Activated T-helper 1 cell treated with anti-CD3 and anti-CD28 coated beads, Interleukin-12 subunit alpha, Interleukin-12 subunit beta, Interleukin-2, Interleukin-4 antibody, amounts not matched to agents 30 ng/mL and 10 ng/mL and 1 ng/mL, durations not matched to agents 14 hours and 24 hours and 36 hours (primary cell): Measurements from ENCODE around the gene OR56A5. TPM values are rescaled to one million over a fixed set of nuclear protein-coding genes. Genes with fewer than 3 reads are reported as not detected.

Experiments
- DNase-seq: peaks from one replicate; pipeline ENCODE4 v3.0.0; 2021; ENCODE audit warnings: low spot score
- H3K27ac Mint-ChIP-seq: one replicate; pipeline ENCODE4 v1.8.0; 2021; ENCODE audit warnings: mild to moderate bottlenecking, mixed read lengths
- H3K27me3 Mint-ChIP-seq: one replicate; pipeline ENCODE4 v1.8.0; 2022; ENCODE audit warnings: mild to moderate bottlenecking, moderate library complexity, mixed read lengths; ENCODE audit not compliant: insufficient read depth
- H3K36me3 Mint-ChIP-seq: one replicate; pipeline ENCODE4 v1.8.0; 2021; ENCODE audit warnings: low read depth, mixed read lengths
- H3K4me1 Mint-ChIP-seq: one replicate; pipeline ENCODE4 v1.8.0; 2021; ENCODE audit warnings: low read depth, mixed read lengths
- H3K4me3 Mint-ChIP-seq: one replicate; pipeline ENCODE4 v1.8.0; 2021; ENCODE audit warnings: mild to moderate bottlenecking, moderate library complexity, mixed read lengths
- H3K9me3 Mint-ChIP-seq: one replicate; pipeline ENCODE4 v1.8.0; 2021; ENCODE audit warnings: mixed read lengths
- intact Hi-C: fragments of 100-400 bp; cut with micrococcal nuclease; formaldehyde crosslinking; loops from one replicate; pipeline ENCODE4 v1.15.1; 2024
- total RNA-seq: library from RNA; stranded (reverse); gene quantifications from 2 replicates; pipeline ENCODE4 v1.2.3, GENCODE V29; 2022

Gene OR56A5
- total RNA-seq, 1 donor from 2014 or later: not detected

GRCh38 chr11:5928811-5929210 is 39.5 kb downstream of the OR56A5 start:
- Mint-ChIP-seq H3K4me3 (no peak overlapping the region), H3K27ac (no peak overlapping the region), H3K27me3 (no peaks in the 10 kb centered on the region), H3K36me3 (no peaks in the 10 kb centered on the region), H3K4me1 (no peaks in the 10 kb centered on the region), H3K9me3 (peaks cover 12% of the 10 kb centered on the region)
- DNase-seq: no peak
- intact Hi-C loops: no loop called here

DNA sequence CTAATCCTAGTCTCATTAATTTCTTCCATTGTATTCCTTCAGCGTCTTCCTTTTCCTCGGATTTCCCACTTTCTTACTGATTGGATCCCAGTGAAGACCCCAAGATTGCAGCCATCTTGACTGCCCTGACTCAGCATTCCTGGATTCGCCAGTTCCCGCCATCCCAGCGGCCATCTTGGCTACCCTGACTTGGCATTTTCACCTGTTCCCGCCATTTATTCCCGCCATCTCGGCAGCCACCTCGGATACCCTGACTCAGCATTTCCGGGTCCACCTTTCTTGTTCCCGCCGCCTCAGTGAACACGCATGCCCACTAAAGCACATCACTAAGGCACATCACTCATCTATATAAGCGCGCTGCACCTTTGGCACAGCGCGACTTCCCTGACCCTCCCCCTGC is 40.0 kb downstream of the OR56A5 start:
- Mint-ChIP-seq H3K4me3 (no peak overlapping the region), H3K27me3 (no peaks in the 10 kb centered on the region), H3K36me3 (no peaks in the 10 kb centered on the region), H3K4me1 (no peaks in the 10 kb centered on the region), H3K27ac (no peak overlapping the region), H3K9me3 (peaks cover 12% of the 10 kb centered on the region)
- intact Hi-C loops: no loop called here
- no peak for DNase-seq

GRCh38 chr11:5923794-5924193 is 44.5 kb downstream of the OR56A5 start:
- intact Hi-C loops: no loop called here
- H3K9me3 Mint-ChIP-seq: peaks cover 7% of the 10 kb centered on the region
- DNase-seq: no peak
- H3K36me3 Mint-ChIP-seq: no peaks in the 10 kb centered on the region
- no peaks in the 10 kb centered on the region for H3K27me3 Mint-ChIP-seq
- H3K4me1 Mint-ChIP-seq: no peaks in the 10 kb centered on the region
- H3K27ac Mint-ChIP-seq: no peak overlapping the region
- no peak overlapping the region for H3K4me3 Mint-ChIP-seq

DNA sequence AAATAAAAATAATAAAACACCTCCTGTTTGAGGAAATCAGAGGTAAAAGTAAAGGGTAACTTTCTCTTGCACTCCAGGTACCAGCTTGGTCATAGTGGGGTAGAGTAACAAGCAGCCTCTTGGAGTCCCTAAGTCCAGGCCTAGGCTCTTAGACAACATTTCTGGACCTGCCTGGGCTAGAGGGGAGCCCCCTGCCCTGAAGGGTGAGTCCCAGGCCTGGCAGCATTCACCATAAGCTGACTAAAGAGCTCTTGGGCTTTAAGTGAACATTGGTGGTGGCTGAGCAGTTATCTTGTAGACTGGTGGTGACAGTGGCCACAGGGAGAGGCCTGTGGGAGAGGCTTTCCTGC is 44.9 kb downstream of the OR56A5 start:
- DNase-seq: no peak
- no peaks in the 10 kb centered on the region for H3K36me3 Mint-ChIP-seq
- H3K4me1 Mint-ChIP-seq: no peaks in the 10 kb centered on the region
- no peak overlapping the region for H3K4me3 Mint-ChIP-seq
- H3K9me3 Mint-ChIP-seq: peaks cover 7% of the 10 kb centered on the region
- intact Hi-C loops: no loop called here
- no peaks in the 10 kb centered on the region for H3K27me3 Mint-ChIP-seq
- no peak overlapping the region for H3K27ac Mint-ChIP-seq

GRCh38 chr11:5922749-5923426 is 45.4 kb downstream of the OR56A5 start:
- Mint-ChIP-seq H3K27ac (no peak overlapping the region), H3K4me3 (no peak overlapping the region), H3K27me3 (no peaks in the 10 kb centered on the region), H3K9me3 (peaks cover 7% of the 10 kb centered on the region), H3K4me1 (no peaks in the 10 kb centered on the region), H3K36me3 (no peaks in the 10 kb centered on the region)
- DNase-seq: no peak
- intact Hi-C loops: no loop called here

Other genes with a start within 250 kb of the OR56A5 start
- not detected in 2 replicates for gene OR56B1, start 232.0 kb downstream of the OR56A5 start, total RNA-seq
- 0.16 TPM in 1 of 2 replicates, not detected in the other for gene OR52N4, start 214.3 kb downstream of the OR56A5 start, total RNA-seq
- not detected in 2 replicates for gene OR52N5, start 185.1 kb downstream of the OR56A5 start, total RNA-seq
- gene OR52N1, start 177.2 kb downstream of the OR56A5 start, total RNA-seq: not detected in 2 replicates
- gene OR52N2, start 159.6 kb downstream of the OR56A5 start, total RNA-seq: not detected in 2 replicates
- not detected in 2 replicates for gene OR52E6, start 126.6 kb downstream of the OR56A5 start, total RNA-seq
- gene OR52E8, start 110.8 kb downstream of the OR56A5 start, total RNA-seq: not detected in 2 replicates
- not detected in 2 replicates for gene OR52E4, start 87.9 kb downstream of the OR56A5 start, total RNA-seq
- gene OR52E5, start 75.3 kb downstream of the OR56A5 start, total RNA-seq: not detected in 2 replicates
- not detected in 2 replicates for gene OR56A3, start 26.2 kb downstream of the OR56A5 start, total RNA-seq
- 0.20 TPM in 1 of 2 replicates, not detected in the other for gene OR52L1, start 18.5 kb upstream of the OR56A5 start, total RNA-seq
- not detected in 2 replicates for gene OR56A4, start 38.5 kb upstream of the OR56A5 start, total RNA-seq
- not detected in 2 replicates for gene OR56A1, start 62.3 kb upstream of the OR56A5 start, total RNA-seq
- gene OR56B4, start 139.2 kb upstream of the OR56A5 start, total RNA-seq: not detected in 2 replicates
- not detected in 2 replicates for gene OR52B2, start 201.8 kb upstream of the OR56A5 start, total RNA-seq
- gene OR52W1, start 230.7 kb upstream of the OR56A5 start, total RNA-seq: not detected in 2 replicates
- gene C11orf42, start 237.1 kb upstream of the OR56A5 start, total RNA-seq: not detected in 2 replicates